ENCODE results near the gene TGFA. TPM values are rescaled to one million over a fixed set of nuclear protein-coding genes. Genes with fewer than 3 reads are reported as not detected.

The TGFA gene
- polyA plus RNA-seq, 1 donor (not counting 4 experiments of a cell fraction or from before 2014, with no cell fraction given), result 51.7 TPM

- Histone ChIP-seq H3K27ac (ENCODE audit: control insufficient read depth, insufficient read depth, low read length) (no peak overlapping the region), H3K79me2 (ENCODE audit: control insufficient read depth, insufficient read depth, low read length) (peaks cover 86% of the 10 kb centered on the region), H3K36me3 (ENCODE audit: control insufficient read depth in 2 of 2, extremely low read depth in 1 of 2, insufficient read depth in 2 of 2, low read length in 2 of 2) (peaks cover 10 to 34% of the 10 kb centered on the region in 2 experiments), H3K9me1 (ENCODE audit: control insufficient read depth, extremely low read depth, insufficient read depth, low read length) (no peaks in the 10 kb centered on the region), H3K27me3 (ENCODE audit: control insufficient read depth, extremely low read depth, insufficient read depth, low read length) (no peaks in the 10 kb centered on the region), H2AFZ (ENCODE audit: control insufficient read depth, low read length) (no peak overlapping the region), H3K4me1 (ENCODE audit: control insufficient read depth, extremely low read depth, insufficient read depth, low read length) (peaks cover 25% of the 10 kb centered on the region), H3K4me2 (ENCODE audit: control insufficient read depth, extremely low read depth, insufficient read depth, low read depth, low read length) (no peak overlapping the region), H4K20me1 (ENCODE audit: control insufficient read depth, extremely low read depth, insufficient read depth, low read length) (no peaks in the 10 kb centered on the region), H3K4me3 (ENCODE audit: control insufficient read depth in 2 of 3, extremely low read depth in 1 of 3, insufficient read depth in 2 of 3, low read depth in 1 of 3, low read length in 3 of 3) (no peak overlapping the region), H3K9me3 (ENCODE audit: control insufficient read depth, low read depth, low read length) (no peaks in the 10 kb centered on the region), H3K9ac (ENCODE audit: control insufficient read depth, extremely low read depth, insufficient read depth, low read length) (no peak overlapping the region)
- peak; percentile 94 for FAIRE-seq
- no peak for TF ChIP-seq EZH2 (IDR thresholded peaks at IDR 0.05; ENCODE audit: low read length)
- peak in 1 of 3 experiments; percentile 12 for TF ChIP-seq CTCF (optimal IDR thresholded peaks at IDR 0.05 in 1 of 3, IDR thresholded peaks at IDR 0.05 in 1 of 3, conservative IDR thresholded peaks at IDR 0.05 in 1 of 3; ENCODE audit: extremely low read depth in 1 of 3, insufficient read depth in 2 of 3, low read length in 3 of 3)
- dilution Hi-C loops (cut with MboI; ENCODE audit: extremely low pct_ligation_motif_present, low sequenced_read_pairs), result no loop called here
- DNase-seq (ENCODE audit: low read depth, low spot score), result no peak
These were observed 56.8 kb downstream of the TGFA start for GRCh38 chr2:70496819-70497218.

- FAIRE-seq, result no peak
- no peak for TF ChIP-seq EZH2 (IDR thresholded peaks at IDR 0.05; ENCODE audit: low read length)
- TF ChIP-seq CTCF (optimal IDR thresholded peaks at IDR 0.05 in 1 of 3, IDR thresholded peaks at IDR 0.05 in 1 of 3, conservative IDR thresholded peaks at IDR 0.05 in 1 of 3; ENCODE audit: extremely low read depth in 1 of 3, insufficient read depth in 2 of 3, low read length in 3 of 3), result no peak
- no peaks in the 10 kb centered on the region for H3K27me3 ChIP-seq (ENCODE audit: control insufficient read depth, extremely low read depth, insufficient read depth, low read length)
- peaks cover 13 to 36% of the 10 kb centered on the region in 2 experiments for H3K36me3 ChIP-seq (ENCODE audit: control insufficient read depth in 2 of 2, extremely low read depth in 1 of 2, insufficient read depth in 2 of 2, low read length in 2 of 2)
- no peak overlapping the region for H2AFZ ChIP-seq (ENCODE audit: control insufficient read depth, low read length)
- no peaks in the 10 kb centered on the region for H3K9me1 ChIP-seq (ENCODE audit: control insufficient read depth, extremely low read depth, insufficient read depth, low read length)
- DNase-seq (ENCODE audit: low read depth, low spot score), result no peak
- no peaks in the 10 kb centered on the region for H3K9me3 ChIP-seq (ENCODE audit: control insufficient read depth, low read depth, low read length)
- H3K4me3 ChIP-seq (ENCODE audit: control insufficient read depth in 2 of 3, extremely low read depth in 1 of 3, insufficient read depth in 2 of 3, low read depth in 1 of 3, low read length in 3 of 3), result no peak overlapping the region
- peaks cover 25% of the 10 kb centered on the region for H3K4me1 ChIP-seq (ENCODE audit: control insufficient read depth, extremely low read depth, insufficient read depth, low read length)
- dilution Hi-C loops (cut with MboI; ENCODE audit: extremely low pct_ligation_motif_present, low sequenced_read_pairs), result no loop called here
- H3K27ac ChIP-seq (ENCODE audit: control insufficient read depth, insufficient read depth, low read length), result no peak overlapping the region
- peaks cover 86% of the 10 kb centered on the region for H3K79me2 ChIP-seq (ENCODE audit: control insufficient read depth, insufficient read depth, low read length)
- no peak overlapping the region for H3K4me2 ChIP-seq (ENCODE audit: control insufficient read depth, extremely low read depth, insufficient read depth, low read depth, low read length)
- H4K20me1 ChIP-seq (ENCODE audit: control insufficient read depth, extremely low read depth, insufficient read depth, low read length), result no peaks in the 10 kb centered on the region
- H3K9ac ChIP-seq (ENCODE audit: control insufficient read depth, extremely low read depth, insufficient read depth, low read length), result no peak overlapping the region
These were observed 59.2 kb downstream of the TGFA start for GRCh38 chr2:70494293-70494886.
